Epithelial cell of prostate (primary cell): ENCODE data around the gene PNKD.
"Not testable (repeated sequence)": the region's sequence is repeated elsewhere in the genome, so short reads cannot be mapped to it uniquely, and the experiment has no call there.

Experiments used
- DNase-seq: peaks from one replicate; pipeline ENCODE4 v3.0.0-alpha.2; 2011; ENCODE audit warnings: low read depth, low spot score
- H3K27ac ChIP-seq: fragments of 450-650 bp; 2 replicates; pipeline ENCODE4 v1.5.1; 2017; ENCODE audit warnings: mild to moderate bottlenecking

The PNKD gene

DNA sequence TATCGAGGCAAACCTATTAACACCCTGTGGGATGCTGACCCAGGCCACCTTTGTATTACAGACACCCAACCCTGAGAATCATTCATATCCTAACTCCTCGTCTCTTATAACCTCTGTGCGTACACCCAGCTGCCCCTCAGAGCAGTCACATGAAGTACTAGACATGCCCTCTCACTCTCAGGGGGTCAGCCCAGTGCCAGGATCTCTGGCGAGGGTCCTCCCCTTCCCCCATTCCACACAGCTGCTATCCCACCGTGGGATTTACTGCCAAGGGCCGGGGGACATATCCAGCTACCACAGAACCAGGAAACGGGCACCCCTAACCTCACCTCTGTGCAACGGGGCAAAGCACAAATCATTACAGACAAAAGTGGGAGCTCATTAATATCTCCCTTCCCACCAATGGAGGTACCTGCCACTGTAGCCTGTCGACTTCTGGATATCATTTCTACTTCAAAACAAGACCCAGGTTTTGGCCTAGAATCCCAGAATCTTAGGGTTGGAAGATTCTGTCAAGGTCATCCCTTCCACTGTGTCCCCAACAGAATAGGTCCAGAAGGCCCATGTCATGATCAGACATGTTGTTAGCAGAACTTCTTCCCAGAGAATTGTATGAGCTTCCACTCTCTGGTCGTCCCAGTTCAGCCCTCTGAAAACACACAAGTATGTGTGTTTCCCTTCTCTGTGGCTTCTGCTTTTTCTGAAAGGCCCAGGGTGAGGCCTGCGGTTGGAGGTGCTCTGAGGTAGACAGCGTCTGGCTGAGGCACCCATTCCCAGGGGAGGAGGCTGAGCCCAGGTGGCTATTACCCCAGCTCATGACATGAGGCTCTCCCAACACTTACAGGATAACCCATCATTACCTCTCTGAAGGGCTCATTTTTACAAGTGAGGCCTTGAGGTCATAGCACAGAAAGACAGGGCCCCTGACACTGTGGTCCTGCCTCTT is 20.3 kb downstream of the PNKD start:
- H3K27ac ChIP-seq = peak overlapping the region; percentile 99
- no peak for DNase-seq

DNA sequence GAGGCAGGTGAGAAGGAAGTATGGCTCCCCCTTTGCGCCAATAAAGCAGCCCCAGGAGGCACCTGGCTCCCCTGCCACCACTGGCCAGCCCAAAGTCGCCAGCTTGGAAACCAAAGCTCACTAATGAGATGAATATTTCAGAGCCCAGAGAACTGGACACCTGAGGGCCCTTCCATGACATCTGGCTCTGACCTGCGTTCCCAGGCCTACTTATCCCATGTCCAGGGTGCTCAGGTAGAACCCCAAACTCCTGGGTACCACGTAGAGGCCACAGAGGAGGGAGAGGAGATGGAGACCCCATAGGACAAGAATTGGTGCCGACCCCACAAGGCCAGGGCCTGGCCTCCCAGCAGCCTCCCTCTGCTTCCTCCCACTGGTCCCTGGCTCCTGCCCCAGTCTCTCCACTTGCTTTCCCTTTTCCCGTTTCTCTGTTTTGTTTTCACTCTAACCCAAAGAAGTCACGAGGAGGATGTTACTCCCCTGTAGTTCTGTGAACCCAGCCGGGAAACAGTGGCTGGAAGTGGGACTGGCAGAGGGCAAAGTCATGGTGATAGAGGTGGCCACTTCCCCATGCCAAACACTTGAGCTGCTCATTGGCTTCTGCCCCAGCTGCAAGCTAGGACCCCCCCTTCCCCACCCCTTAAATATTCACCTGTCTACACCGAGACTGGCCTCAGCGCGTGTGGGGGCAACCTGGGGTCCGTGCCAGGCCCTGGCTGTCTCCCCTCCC is 21.2 kb downstream of the PNKD start:
- no peak for DNase-seq
- H3K27ac ChIP-seq = peak overlapping the region; percentile 99

DNA sequence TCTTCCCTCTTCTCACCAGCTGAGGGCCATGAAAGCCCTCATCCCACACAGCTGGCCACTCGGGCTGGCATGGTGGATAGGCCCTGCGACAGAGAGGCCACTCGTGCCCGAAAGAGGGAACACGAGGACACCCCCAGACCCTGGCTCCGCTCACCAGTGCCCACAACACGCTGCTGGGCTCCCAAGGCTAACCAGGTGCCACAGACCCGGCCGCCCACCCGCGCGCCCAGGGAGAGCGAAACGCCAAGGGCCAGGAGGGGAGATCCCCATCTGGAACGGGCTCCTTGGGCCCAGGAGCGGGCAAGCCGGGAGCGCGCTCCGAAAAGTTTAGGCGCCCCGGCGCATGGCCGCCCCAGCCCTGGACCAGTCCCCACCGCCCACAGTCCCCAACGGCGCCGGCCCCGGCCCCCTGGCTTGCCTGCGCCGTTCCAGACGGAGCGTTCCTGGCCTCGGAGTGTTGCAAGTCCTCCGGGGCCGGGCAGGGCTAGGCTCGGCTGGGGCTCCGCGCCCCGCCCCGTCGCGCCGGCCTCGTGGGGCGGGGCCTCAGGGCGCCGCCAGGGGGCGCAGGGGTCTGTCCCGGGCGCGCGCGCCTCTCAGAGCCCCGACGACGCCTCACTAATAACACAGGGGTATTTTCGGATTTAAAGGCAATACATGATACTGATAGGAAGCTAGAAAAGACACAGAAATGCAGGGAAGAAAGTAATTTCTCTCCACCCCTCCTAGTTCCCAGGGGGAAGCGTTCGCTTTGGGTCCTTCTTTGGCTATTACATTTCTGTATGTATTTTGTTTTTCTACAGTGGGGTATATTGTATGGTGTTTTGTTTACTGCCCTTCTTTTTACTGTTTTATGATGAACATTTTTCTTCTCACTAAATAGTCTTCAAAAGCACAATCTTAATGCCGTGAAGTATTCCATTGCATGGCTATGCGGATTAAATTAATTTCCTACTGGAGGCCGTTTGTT is 22.0 kb downstream of the PNKD start, which contains the start of gene TMBIM1:
Gene TMBIM1, minus strand, starts transcription at position 456 of the 967 bp plus-strand sequence. CDS start 10,362 bp downstream, outside the sequence.
- H3K27ac ChIP-seq = peak within 1 kb of the TSS; percentile 99
- DNase-seq = no peak

DNA sequence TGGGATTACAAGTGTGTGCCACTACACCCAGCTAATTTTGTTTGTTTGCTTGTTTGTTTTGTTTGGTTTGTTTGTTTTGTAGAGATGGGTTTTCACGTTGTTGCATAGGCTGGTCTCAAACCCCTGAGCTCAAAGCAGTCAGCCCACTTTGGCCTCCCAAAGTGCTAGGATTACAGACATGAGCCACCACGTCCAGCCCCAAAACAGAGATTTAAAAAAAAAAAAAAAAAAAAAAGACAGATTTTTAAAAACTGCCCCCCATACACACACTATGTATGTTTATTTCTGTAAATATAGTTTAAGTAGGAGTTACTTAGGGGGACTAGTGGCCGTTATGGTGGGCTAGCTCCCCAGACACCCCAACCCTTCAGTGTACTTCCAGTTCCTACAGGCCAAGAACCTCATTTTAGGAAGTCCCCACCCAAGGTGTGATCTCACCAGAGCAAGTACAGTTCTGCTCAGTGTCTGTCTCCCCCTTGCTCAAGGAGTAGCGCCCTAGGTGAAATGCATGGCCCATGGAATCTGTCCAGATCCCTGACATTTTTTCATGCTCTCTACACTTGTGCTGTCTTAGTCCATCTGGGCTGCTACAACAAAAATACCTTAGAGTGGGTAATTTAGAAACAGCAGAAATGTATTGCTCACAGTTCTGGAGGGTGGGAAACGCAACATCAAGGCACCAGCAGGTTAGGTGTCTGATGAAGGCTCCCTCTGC is 23.6 kb downstream of the PNKD start:
- H3K27ac ChIP-seq = peak overlapping the region; percentile 99
- no peak for DNase-seq

DNA sequence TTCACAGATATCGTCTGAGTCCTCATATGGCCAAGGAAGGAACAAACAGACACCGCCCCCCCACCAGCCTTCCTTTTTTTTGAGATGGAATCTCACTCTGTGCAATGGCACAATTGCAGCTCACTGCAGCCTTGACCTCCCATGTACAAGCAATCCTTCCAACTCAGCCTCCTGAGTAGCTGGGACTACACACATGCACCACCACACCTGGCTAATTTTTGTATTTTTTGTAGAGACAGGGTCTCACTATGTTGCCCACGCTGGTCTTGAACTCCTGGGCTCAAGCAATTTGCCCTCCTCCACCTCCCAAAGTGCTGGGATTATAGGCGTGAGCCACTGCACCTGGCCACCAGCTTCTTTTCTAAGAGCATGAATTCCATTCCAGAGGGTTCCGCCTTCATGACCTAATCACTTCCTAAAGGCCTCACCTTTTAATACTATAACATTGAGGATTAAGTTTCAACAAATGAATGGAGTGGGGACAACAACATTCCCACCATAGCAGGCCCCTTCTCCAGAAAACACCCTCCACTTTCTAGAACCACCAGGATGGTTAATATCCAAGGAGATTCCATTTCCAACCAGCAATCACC is 24.2 kb downstream of the PNKD start:
- H3K27ac ChIP-seq = peak overlapping the region; percentile 99
- DNase-seq = no peak

DNA sequence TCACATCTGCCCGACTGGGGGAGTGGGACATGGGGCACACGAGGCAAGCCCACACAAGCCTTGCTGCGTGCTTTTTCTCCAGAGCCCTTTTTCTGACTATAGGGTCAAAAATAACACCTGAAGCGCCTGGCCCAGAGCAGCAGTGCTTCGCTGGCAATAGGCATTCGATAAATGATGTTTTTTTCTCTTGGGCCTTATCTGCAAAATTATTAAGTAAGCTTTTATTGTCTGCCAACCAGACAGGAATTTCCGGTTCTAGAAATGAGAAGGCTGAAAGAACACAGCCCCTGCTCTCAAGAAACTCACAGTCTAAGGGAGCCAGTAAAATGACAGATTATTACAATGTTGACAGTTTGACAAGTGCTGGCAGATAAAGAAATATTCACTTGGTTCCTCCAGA is 24.7 kb downstream of the PNKD start:
- DNase-seq = no peak
- H3K27ac ChIP-seq = peak overlapping the region; percentile 99

DNA sequence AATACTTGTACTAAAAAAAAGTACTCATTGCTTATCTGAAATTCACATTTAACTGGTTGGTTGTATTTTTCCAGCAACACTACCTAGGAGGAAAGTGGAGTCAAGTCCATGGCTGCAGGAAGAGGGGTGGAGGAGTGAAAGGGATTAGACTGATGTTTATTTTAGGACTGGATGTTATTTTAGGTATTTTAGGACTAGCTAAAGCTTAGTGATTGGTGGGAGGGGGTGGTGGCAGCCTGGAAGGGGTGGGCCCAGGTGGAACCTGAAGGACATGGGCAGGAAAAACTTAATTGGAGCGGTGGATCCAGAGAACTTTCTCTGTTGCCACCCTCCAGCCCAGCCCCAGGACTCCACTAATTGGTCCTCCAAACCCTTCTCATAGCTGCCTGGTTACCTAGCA is 25.9 kb downstream of the PNKD start:
- no peak for DNase-seq
- peak overlapping the region; percentile 99 for H3K27ac ChIP-seq

DNA sequence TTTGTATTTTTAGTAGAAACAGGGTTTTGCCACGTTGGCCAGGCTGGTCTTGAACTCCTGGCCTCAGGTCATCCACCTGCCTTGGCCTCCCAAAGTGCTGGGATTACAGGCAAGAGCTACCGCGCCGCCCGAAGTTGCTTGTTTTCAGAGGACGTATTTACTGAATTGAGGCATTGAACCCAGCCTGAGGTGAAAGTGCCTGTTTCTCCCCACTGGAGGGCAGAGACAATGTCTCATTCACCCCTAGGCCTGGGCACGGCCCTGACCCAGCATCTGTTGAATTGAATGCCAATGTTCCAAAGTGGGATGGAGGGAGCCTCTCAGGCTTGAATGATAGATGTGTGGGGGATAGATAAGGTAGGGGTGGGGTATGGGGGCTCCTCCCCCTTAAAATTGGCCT is 26.5 kb downstream of the PNKD start:
- no peak for DNase-seq
- peak overlapping the region; percentile 99 for H3K27ac ChIP-seq

DNA sequence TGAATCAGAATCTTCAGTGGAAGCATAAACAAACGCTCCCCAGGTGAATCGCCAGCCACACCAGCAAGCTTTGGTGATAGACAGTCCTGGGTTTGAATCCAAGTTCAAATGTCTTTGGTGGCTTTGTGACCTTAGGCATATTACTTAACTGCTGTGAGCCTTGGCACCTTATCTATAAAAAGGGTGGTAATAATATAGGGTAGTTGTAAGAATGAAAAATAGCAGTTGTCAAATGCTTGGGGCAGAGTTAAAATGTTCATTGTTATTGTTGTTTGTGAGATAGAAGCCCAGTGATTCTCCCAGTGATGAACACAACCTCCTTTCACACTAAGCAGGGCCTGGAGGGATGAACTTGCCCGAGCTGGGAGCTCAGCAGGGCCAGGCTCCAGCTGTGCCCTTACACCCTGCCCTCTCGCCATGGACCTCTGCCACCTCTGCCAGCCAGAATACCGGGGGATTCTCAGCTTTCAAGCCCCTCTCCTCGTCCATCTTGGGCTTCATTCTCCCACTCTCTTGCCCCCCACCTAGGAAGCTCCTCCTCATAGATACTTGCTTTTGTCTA is 28.1 kb downstream of the PNKD start:
- H3K27ac ChIP-seq = peak overlapping the region; percentile 99
- DNase-seq = no peak

DNA sequence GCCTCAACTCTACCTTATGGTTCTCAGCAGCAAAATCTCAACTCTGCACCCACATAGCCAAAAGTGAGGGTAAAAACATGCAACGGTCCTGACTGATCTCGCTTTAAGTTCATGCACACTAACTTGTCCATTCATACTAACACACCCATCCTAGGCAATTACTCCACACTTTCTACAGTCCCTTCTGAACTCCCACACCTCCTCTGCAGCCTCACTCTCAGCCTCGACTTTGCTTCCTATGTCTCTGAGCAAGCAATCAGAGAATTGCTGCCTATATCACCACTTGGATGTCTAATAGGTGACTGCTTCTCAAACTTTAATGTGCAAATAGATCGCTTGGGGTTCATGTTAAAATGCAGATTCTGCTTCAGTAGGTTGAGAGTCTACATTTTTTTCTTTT is 29.8 kb downstream of the PNKD start:
- no peak overlapping the region for H3K27ac ChIP-seq
- no peak for DNase-seq

DNA sequence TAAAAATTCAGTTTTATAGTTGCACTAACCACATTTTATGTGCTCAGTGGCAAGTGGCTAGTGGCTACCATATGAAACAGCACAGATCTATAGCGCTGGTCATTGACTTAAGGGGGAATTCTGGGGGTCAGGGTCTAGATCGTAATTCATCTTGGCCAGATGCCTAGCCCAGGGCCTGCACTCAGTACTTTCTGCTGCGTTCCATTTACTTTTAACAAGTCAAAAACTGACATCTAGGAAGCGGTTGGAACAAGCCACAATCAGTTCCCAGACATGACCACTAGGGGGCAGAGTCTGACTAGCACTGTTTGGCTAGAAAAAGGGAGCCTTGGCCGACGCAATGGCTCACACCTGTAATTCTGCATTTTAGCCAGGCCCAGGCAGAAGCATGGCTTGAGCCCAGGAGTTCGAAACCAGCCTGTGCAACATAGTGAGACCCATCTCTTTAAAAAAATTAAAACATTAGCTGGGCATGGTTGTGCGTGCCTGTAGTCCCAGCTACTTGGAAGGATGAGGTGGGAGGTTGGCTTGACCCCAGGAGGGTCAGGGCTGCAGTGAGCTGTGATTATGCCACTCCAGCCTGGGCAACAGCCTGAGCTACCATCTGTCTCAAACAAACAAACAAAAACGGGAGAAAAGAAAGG is 31.0 kb downstream of the PNKD start:
- no peak overlapping the region for H3K27ac ChIP-seq
- no peak for DNase-seq

DNA sequence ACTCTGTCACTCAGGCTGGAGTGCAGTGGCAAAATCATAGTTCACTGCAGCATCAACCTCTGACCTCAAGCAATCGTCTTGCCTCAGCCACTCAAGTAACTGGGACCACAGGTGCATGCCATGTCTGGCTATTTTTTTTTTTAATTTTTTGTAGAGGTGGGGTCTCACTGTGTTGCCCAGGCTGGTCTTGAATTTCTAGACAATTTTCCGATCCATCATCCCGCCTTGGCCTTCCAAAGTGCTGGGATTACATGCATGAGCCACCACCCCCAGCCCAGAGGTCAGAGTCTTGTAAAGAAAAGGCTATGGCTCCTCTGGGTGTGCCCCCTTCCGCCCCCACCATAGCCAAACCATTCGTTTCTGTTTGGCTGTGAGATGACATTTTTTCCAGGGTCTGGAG is 35.1 kb downstream of the PNKD start:
- DNase-seq = no peak
- H3K27ac ChIP-seq = no peak overlapping the region

DNA sequence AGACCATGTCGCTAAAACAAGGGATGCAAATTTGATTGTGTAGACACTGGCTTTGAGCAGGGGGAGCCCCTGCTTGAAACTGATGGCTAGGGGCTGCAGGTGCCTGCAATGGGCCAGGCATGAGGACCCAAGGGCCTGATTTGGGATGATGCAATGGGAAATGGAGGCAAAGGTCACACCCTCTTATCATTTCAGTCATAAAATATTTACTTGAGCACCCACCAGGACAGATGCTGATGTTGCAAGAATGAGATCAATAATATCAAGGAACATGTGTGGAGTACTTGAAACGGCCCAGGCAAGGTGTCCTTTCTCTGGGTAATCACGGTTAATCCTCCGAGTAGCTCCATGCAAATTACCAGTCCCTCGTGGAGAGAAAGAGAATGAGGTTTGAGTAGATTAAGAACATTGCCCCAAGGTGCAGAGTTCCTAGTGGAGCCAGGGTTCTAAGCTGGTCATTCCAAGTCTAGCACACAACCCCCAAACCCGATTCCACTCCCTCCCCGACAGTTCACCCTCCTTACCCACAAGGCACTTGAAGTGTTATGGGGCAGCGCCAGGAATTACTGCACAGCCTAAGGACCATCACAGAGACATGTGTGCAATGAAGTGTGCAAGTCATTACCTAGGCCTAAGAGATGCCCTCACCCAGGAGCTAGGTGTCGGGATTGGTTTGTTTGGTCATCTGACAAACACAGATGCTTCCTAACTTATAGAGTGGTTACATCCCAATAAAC is 36.0 kb downstream of the PNKD start:
- DNase-seq = no peak

DNA sequence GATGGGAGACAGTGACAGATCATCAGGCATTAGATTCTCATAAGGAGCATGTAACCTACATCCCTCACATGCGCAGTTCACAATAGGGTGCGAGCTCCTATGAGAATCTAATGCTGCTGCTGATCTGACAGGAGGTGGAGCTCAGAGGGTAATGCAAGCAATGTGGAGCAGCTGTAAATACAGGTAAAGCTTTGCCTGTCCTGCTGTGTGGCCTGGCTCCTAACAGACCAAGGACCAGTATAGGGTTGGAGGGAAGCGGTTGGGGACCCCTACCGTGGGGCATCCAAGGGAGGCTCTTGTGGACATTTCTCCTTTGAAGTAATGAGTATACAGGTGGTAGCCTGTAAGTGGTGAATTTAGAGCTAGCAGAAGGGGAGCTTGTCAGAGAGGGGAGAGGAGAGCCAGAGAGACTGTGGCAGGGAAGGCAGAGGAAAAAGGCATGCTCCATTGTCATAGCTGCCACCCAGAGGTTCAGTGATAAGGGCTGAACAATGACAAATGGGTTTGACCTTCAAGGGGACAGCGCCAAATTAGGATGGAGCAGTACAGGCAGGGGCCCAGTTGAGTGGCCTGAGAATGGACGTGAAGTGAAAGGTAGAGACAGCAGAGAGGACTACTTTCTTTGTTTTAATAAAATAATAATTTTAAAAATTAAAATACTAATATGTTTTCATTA is 37.2 kb downstream of the PNKD start:
- H3K27ac ChIP-seq = no peak overlapping the region
- DNase-seq = no peak

More for the DNA sequence above, 36.0 kb downstream of the PNKD start:
- no peak overlapping the region for H3K27ac ChIP-seq

DNA sequence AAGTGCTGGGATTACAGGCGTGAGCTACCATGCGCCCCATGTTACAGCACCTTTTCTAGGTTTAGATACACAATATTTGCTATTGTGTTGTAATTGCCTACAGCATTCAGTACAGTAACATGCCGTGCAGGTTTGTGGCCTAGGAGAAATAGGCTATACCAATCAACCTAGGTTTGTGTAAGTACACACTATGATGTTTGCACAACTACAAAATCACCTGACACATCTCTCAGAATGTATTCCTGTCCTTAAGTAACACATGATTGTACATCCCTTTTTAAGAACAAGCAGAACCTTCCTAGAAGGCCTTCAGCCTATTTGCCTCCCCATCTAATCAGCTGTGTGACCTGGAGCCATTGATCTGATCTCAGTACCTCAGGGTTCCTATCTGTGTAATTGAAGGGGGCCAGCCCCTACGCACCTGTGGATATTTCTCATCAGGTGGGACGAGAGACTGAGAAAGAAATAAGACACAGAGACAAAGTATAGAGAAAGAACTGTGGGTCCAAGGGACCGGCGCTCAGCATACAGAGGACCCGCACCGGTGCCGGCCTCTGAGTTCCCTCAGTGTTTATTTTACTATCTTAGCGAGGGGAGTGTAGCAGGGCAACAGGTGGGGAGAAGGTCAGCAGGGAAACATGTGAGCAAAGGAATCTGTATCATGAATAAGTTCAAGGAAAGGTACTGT is 40.7 kb downstream of the PNKD start:
- DNase-seq = no peak
- no peak overlapping the region for H3K27ac ChIP-seq

DNA sequence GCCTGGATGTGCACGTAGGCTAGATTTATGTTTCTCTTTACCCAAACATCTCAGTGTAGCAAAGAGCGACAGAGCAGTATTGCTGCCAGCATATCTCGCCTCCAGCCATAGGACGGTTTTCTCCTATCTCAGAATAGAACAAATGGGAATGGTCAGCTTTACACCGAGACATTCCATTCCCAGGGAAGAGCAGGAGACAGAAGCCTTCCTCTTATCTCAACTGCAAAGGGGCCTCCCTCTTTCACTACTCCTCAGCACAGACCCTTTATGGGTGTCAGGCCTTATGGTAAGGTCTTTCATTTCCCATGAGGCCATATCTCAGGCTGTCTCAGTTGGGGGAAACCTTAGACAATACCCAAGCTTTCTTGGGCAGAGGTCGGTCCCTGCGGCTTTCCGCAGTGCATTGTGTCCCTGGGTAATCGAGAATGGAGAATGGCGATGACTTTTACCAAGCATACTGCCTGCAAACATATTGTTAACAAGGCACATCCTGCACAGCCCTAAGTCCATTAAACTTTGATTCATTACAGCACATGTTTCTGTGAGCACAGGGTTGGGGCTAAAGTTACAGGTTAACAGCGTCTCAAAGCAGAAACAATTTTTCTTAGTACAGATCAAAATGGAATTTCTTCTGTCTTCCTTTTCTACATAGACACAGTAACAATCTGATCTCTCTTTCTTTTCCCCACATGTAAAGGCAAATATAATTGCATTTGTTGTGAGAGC is 41.4 kb downstream of the PNKD start:
- not testable (repeated sequence) for DNase-seq
- H3K27ac ChIP-seq = peak overlapping the region; percentile 30
